ENCODE results near the gene RNF103. TPM values are rescaled to one million over a fixed set of nuclear protein-coding genes. Genes with fewer than 3 reads are reported as not detected.

The RNF103 gene
- polyA plus RNA-seq, 1 of the 3 experiments (the other 2 are of a cell fraction): 7.0 TPM

GRCh38 chr2:86634352-86634751 lies 10.7 kb upstream of the RNF103 start:
- no peaks in the 10 kb centered on the region for H4K20me1 ChIP-seq (ENCODE audit: insufficient read depth)
- no peak for DNase-seq
- H3K36me3 ChIP-seq (replicated peaks in 1 of 2; ENCODE audit: control insufficient read depth in 1 of 2, insufficient read depth in 2 of 2, low read length in 1 of 2): no peaks in the 10 kb centered on the region
- H3K4me1 ChIP-seq (ENCODE audit: control insufficient read depth in 1 of 2, insufficient read depth in 2 of 2, low read depth in 1 of 2, low read length in 1 of 2): peaks cover 0 to 11% of the 10 kb centered on the region in 2 experiments; a peak in 1 of 4 replicates
- H2AFZ ChIP-seq (ENCODE audit: low read depth): no peak overlapping the region
- H3K9me3 ChIP-seq: no peaks in the 10 kb centered on the region
- TF ChIP-seq YY1 (IDR thresholded peaks at IDR 0.05; ENCODE audit: low read depth): no peak
- H3K9ac ChIP-seq: no peak overlapping the region
- no peak overlapping the region for H3K4me2 ChIP-seq
- no peaks in the 10 kb centered on the region for H3K9me2 ChIP-seq
- no peaks in the 10 kb centered on the region for H3K27me3 ChIP-seq (ENCODE audit: insufficient read depth)
- H3K79me2 ChIP-seq (ENCODE audit: insufficient read depth): no peaks in the 10 kb centered on the region
- H3K4me3 ChIP-seq (ENCODE audit: low read depth in 2 of 2, low read length in 1 of 2): no peak overlapping the region
- H3F3A ChIP-seq (replicated peaks; ENCODE audit: insufficient read depth): no peaks in the 10 kb centered on the region
- CTCF ChIA-PET: no interaction called here
- WGBS (ENCODE audit: low lambda C conversion rate): 90% methylated on average over 6 of the region's 6 CpGs
- POLR2A ChIA-PET: no interaction called here
- H3K27ac ChIP-seq (ENCODE audit: low read depth in 2 of 2, low read length in 1 of 2): no peak overlapping the region

DNA sequence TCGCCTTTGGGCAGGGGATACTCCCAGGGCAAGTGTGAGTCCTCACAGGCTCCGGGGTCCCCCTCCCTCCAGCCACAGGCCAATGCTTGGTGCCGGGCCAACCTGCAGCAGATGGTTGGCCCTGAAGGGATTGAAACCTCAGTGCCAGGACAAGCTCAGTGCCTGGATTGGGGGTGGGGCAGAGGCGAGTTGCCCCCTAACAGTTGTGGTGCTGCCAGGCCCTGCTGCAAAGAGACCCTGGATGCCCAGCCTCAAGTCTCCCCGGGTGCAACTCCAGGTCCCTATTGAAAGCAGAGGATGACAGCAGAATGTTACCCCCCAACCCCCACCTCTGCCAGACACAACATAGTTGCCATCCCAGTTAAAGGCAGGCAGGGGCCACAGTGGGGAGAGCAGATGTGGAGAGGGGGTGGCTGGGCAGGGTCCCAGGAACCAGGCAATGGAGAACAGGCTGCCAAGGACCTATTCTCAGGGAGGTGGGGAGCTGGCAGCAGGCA lies 9.5 kb upstream of the RNF103 start:
- Histone ChIP-seq H2AFZ (ENCODE audit: low read depth) (no peak overlapping the region), H3K4me3 (ENCODE audit: low read depth in 2 of 2, low read length in 1 of 2) (no peak overlapping the region), H3K36me3 (replicated peaks in 1 of 2; ENCODE audit: control insufficient read depth in 1 of 2, insufficient read depth in 2 of 2, low read length in 1 of 2) (no peaks in the 10 kb centered on the region), H3K9me3 (no peaks in the 10 kb centered on the region), H3K79me2 (ENCODE audit: insufficient read depth) (no peaks in the 10 kb centered on the region), H3K27me3 (ENCODE audit: insufficient read depth) (no peaks in the 10 kb centered on the region), H4K20me1 (ENCODE audit: insufficient read depth) (no peaks in the 10 kb centered on the region), H3K27ac (ENCODE audit: low read depth in 2 of 2, low read length in 1 of 2) (peak overlapping the region in 1 of 2 experiments; percentile 8; a peak in 1 of 4 replicates), H3K9ac (no peak overlapping the region), H3K4me1 (ENCODE audit: control insufficient read depth in 1 of 2, insufficient read depth in 2 of 2, low read depth in 1 of 2, low read length in 1 of 2) (peaks cover 0 to 11% of the 10 kb centered on the region in 2 experiments; a peak in 1 of 4 replicates), H3K9me2 (no peaks in the 10 kb centered on the region), H3K4me2 (no peak overlapping the region), H3F3A (replicated peaks; ENCODE audit: insufficient read depth) (no peaks in the 10 kb centered on the region)
- POLR2A ChIA-PET: no interaction called here
- CTCF ChIA-PET: no interaction called here
- peak; percentile 21 for DNase-seq
- TF ChIP-seq RFX5 (IDR thresholded peaks at IDR 0.05; ENCODE audit: low read length) (no peak), RAD21 (IDR thresholded peaks at IDR 0.05; ENCODE audit: low read length) (no peak), ELF1 (IDR thresholded peaks at IDR 0.05) (no peak), YY1 (IDR thresholded peaks at IDR 0.05; ENCODE audit: low read depth) (no peak), REST (IDR thresholded peaks at IDR 0.05; ENCODE audit: low read depth, low read length) (no peak), GATA2 (CRISPR knock-in tag; IDR thresholded peaks at IDR 0.05) (no peak), FOXM1 (IDR thresholded peaks at IDR 0.05; ENCODE audit: low read depth) (no peak), CTCF (IDR thresholded peaks at IDR 0.05) (no peak), EP300 (IDR thresholded peaks at IDR 0.05; ENCODE audit: borderline replicate concordance in 1 of 2, low read depth in 1 of 2, low read length in 1 of 2) (no peak), MXI1 (IDR thresholded peaks at IDR 0.05; ENCODE audit: low read depth, low read length) (no peak)
- WGBS (ENCODE audit: low lambda C conversion rate): 49% methylated on average over 4 of the region's 5 CpGs

Data from SK-N-SH (cell line).